ENCODE measurements around the gene SFMBT1.

GRCh38 chr3:52892625-52893311 lies 153.1 kb downstream of the SFMBT1 start:
- TF ChIP-seq CTCF (IDR thresholded peaks at IDR 0.05; ENCODE audit: control extremely low read depth in 1 of 3, insufficient read depth in 1 of 3, low read depth in 1 of 3, low read length in 3 of 3) (no peak), POLR2AphosphoS5 (IDR thresholded peaks at IDR 0.05; ENCODE audit: low read depth, low read length) (no peak), EZH2 (IDR thresholded peaks at IDR 0.05; ENCODE audit: low read depth, low read length, severe bottlenecking) (no peak), MAX (IDR thresholded peaks at IDR 0.05) (no peak), EGR1 (IDR thresholded peaks at IDR 0.05; ENCODE audit: borderline replicate concordance, low read depth, low read length) (no peak)
